Activated CD4-positive, alpha-beta T cell treated with anti-CD3 and anti-CD28 coated beads, Interleukin-2, amount 10 ng/mL, durations not matched to agents 7 days and 5 days (primary cell): ENCODE measurements around the gene C11orf91. TPM values are rescaled to one million over a fixed set of nuclear protein-coding genes. Genes with fewer than 3 reads are reported as not detected.

Source experiments
- CTCF ChIA-PET: fragments of 350-600 bp; sonication (Branson Sonifier 250); formaldehyde crosslinking; loops from one replicate; lab custom pipeline; 2021; ENCODE audit warnings: antibody characterized with exemption; lab: Charles Lee
- POLR2A ChIA-PET: fragments of 350-600 bp; sonication (Branson Sonifier 250); formaldehyde crosslinking; loops from one replicate; lab custom pipeline; 2021; ENCODE audit warnings: antibody characterized with exemption; lab: Charles Lee
- DNase-seq: peaks from one replicate; pipeline ENCODE4 v3.0.0-alpha.2; 2020
- H3K27ac Mint-ChIP-seq: one replicate; pipeline ENCODE4 v1.8.0; 2021; ENCODE audit warnings: mild to moderate bottlenecking, moderate library complexity, mixed read lengths
- H3K27me3 Mint-ChIP-seq: one replicate; pipeline ENCODE4 v1.8.0; 2021; ENCODE audit warnings: mixed read lengths
- H3K36me3 Mint-ChIP-seq: one replicate; pipeline ENCODE4 v1.8.0; 2021; ENCODE audit warnings: low read depth, mixed read lengths
- H3K4me1 Mint-ChIP-seq: one replicate; pipeline ENCODE4 v1.8.0; 2021; ENCODE audit warnings: mixed read lengths
- H3K4me3 Mint-ChIP-seq: one replicate; pipeline ENCODE4 v1.8.0; 2021; ENCODE audit warnings: mild to moderate bottlenecking, moderate library complexity, mixed read lengths
- H3K9me3 Mint-ChIP-seq: one replicate; pipeline ENCODE4 v1.8.0; 2021; ENCODE audit warnings: mixed read lengths
- total RNA-seq, 2 experiments: library from RNA; stranded (reverse); gene quantifications; one replicate each; pipeline ENCODE4 v1.2.3, GENCODE V29; 2021

C11orf91 gene
- total RNA-seq, 2 experiments from 2014 or later: 0.25 to 0.27 TPM

- Mint-ChIP-seq H3K4me3 (peak overlapping the region; percentile 89), H3K27ac (peak overlapping the region; percentile 74), H3K9me3 (no peaks in the 10 kb centered on the region), H3K4me1 (peaks cover 29% of the 10 kb centered on the region), H3K27me3 (peaks cover 21% of the 10 kb centered on the region), H3K36me3 (peaks cover 3% of the 10 kb centered on the region)
- ChIA-PET POLR2A (no interaction called here), CTCF (interaction anchor here (1.0 to 1.6 kb wide), 2 partner anchors 34 to 35 kb away, joined by 3 to 4 read pairs; no protein-coding TSS in a partner anchor)
- DNase-seq: no peak
Measured at GRCh38 chr11:33701302-33702230, 940 bp upstream of the C11orf91 start.

- H3K36me3 Mint-ChIP-seq: no peaks in the 10 kb centered on the region
- no peaks in the 10 kb centered on the region for H3K9me3 Mint-ChIP-seq
- H3K4me3 Mint-ChIP-seq: peak overlapping the region; percentile 69
- peaks cover 29% of the 10 kb centered on the region for H3K27me3 Mint-ChIP-seq
- H3K4me1 Mint-ChIP-seq: peaks cover 25% of the 10 kb centered on the region
- peak overlapping the region; percentile 63 for H3K27ac Mint-ChIP-seq
- ChIA-PET CTCF (interaction anchor here (1.0 to 1.2 kb wide), 3 partner anchors 9 to 16 kb away, joined by 3 read pairs; no protein-coding TSS in a partner anchor), POLR2A (interaction anchor here (0.6 kb wide), 1 partner anchor 74 kb away, joined by 3 read pairs; the partner anchor contains the start of gene FBXO3)
- DNase-seq: no peak
Measured at GRCh38 chr11:33700063-33700501, 544 bp downstream of the C11orf91 start.

GRCh38 chr11:33699515-33700062, 1.0 kb downstream of the C11orf91 start:
- H3K4me3 Mint-ChIP-seq: peak overlapping the region; percentile 69
- peaks cover 29% of the 10 kb centered on the region for H3K27me3 Mint-ChIP-seq
- peaks cover 25% of the 10 kb centered on the region for H3K4me1 Mint-ChIP-seq
- no peaks in the 10 kb centered on the region for H3K36me3 Mint-ChIP-seq
- peak overlapping the region; percentile 63 for H3K27ac Mint-ChIP-seq
- no peak for DNase-seq
- POLR2A ChIA-PET: no interaction called here
- no peaks in the 10 kb centered on the region for H3K9me3 Mint-ChIP-seq
- CTCF ChIA-PET: interaction anchor here (1.0 to 1.2 kb wide), 3 partner anchors 9 to 16 kb away, joined by 3 read pairs; no protein-coding TSS in a partner anchor

- Mint-ChIP-seq H3K27ac (no peak overlapping the region), H3K36me3 (no peaks in the 10 kb centered on the region), H3K4me1 (peaks cover 25% of the 10 kb centered on the region)
Measured at GRCh38 chr11:33698921-33699320, 1.7 kb downstream of the C11orf91 start.

GRCh38 chr11:33697997-33698396, 2.6 kb downstream of the C11orf91 start:
- ChIA-PET CTCF (no interaction called here), POLR2A (no interaction called here)
- Mint-ChIP-seq H3K36me3 (no peaks in the 10 kb centered on the region), H3K9me3 (no peaks in the 10 kb centered on the region), H3K27me3 (peaks cover 29% of the 10 kb centered on the region), H3K4me1 (peaks cover 25% of the 10 kb centered on the region), H3K27ac (no peak overlapping the region), H3K4me3 (no peak overlapping the region)
- DNase-seq: no peak

More at GRCh38 chr11:33698921-33699320, 1.7 kb downstream of the C11orf91 start:
- peaks cover 29% of the 10 kb centered on the region for H3K27me3 Mint-ChIP-seq
- H3K9me3 Mint-ChIP-seq: no peaks in the 10 kb centered on the region
- POLR2A ChIA-PET: no interaction called here
- no peak overlapping the region for H3K4me3 Mint-ChIP-seq
- no peak for DNase-seq
- CTCF ChIA-PET: interaction anchor here (1.2 kb wide), 1 partner anchor 17 kb away, joined by 3 read pairs; no protein-coding TSS in a partner anchor

GRCh38 chr11:33696931-33697638, 3.5 kb downstream of the C11orf91 start:
- DNase-seq: no peak
- no peaks in the 10 kb centered on the region for H3K36me3 Mint-ChIP-seq
- POLR2A ChIA-PET: no interaction called here
- CTCF ChIA-PET: interaction anchor here (0.6 kb wide), 1 partner anchor 44 kb away, joined by 3 read pairs; no protein-coding TSS in a partner anchor
- peaks cover 24% of the 10 kb centered on the region for H3K4me1 Mint-ChIP-seq
- no peak overlapping the region for H3K27ac Mint-ChIP-seq
- H3K4me3 Mint-ChIP-seq: no peak overlapping the region
- H3K9me3 Mint-ChIP-seq: no peaks in the 10 kb centered on the region
- H3K27me3 Mint-ChIP-seq: peaks cover 29% of the 10 kb centered on the region

- Mint-ChIP-seq H3K4me1 (peaks cover 21% of the 10 kb centered on the region), H3K27me3 (peaks cover 27% of the 10 kb centered on the region), H3K4me3 (no peak overlapping the region), H3K36me3 (no peaks in the 10 kb centered on the region), H3K27ac (no peak overlapping the region), H3K9me3 (no peaks in the 10 kb centered on the region)
- DNase-seq: no peak
- POLR2A ChIA-PET: no interaction called here
- CTCF ChIA-PET: no interaction called here
Measured at GRCh38 chr11:33696411-33696810, 4.2 kb downstream of the C11orf91 start.

- H3K9me3 Mint-ChIP-seq: no peaks in the 10 kb centered on the region
Measured at GRCh38 chr11:33695051-33695566, 5.5 kb downstream of the C11orf91 start.

GRCh38 chr11:33694346-33695050, 6.1 kb downstream of the C11orf91 start:
- CTCF ChIA-PET: interaction anchor here (0.6 to 1.8 kb wide), 2 partner anchors 30 to 368 kb away, joined by 4 to 5 read pairs; no protein-coding TSS in a partner anchor
- no peak overlapping the region for H3K27ac Mint-ChIP-seq
- peaks cover 24% of the 10 kb centered on the region for H3K27me3 Mint-ChIP-seq
- H3K9me3 Mint-ChIP-seq: no peaks in the 10 kb centered on the region
- peaks cover 10% of the 10 kb centered on the region for H3K4me1 Mint-ChIP-seq
- DNase-seq: no peak
- POLR2A ChIA-PET: no interaction called here
- H3K4me3 Mint-ChIP-seq: no peak overlapping the region
- no peaks in the 10 kb centered on the region for H3K36me3 Mint-ChIP-seq

More at GRCh38 chr11:33695051-33695566, 5.5 kb downstream of the C11orf91 start:
- DNase-seq: no peak
- Mint-ChIP-seq H3K4me3 (no peak overlapping the region), H3K4me1 (peaks cover 15% of the 10 kb centered on the region), H3K36me3 (no peaks in the 10 kb centered on the region), H3K27ac (no peak overlapping the region), H3K27me3 (peaks cover 27% of the 10 kb centered on the region)
- CTCF ChIA-PET: interaction anchor here (1.0 kb wide), 1 partner anchor 10 kb away, joined by 3 read pairs; no protein-coding TSS in a partner anchor
- POLR2A ChIA-PET: no interaction called here

GRCh38 chr11:33692541-33692940, 8.1 kb downstream of the C11orf91 start:
- Mint-ChIP-seq H3K27me3 (peaks cover 16% of the 10 kb centered on the region), H3K27ac (no peak overlapping the region), H3K4me1 (peaks cover 8% of the 10 kb centered on the region), H3K9me3 (peaks cover under 1% of the 10 kb centered on the region), H3K4me3 (no peak overlapping the region), H3K36me3 (no peaks in the 10 kb centered on the region)
- POLR2A ChIA-PET: interaction anchor here (0.5 kb wide), 1 partner anchor 13 kb away, joined by 3 read pairs; no protein-coding TSS in a partner anchor
- DNase-seq: no peak
- CTCF ChIA-PET: interaction anchor here (0.8 to 1.8 kb wide), 3 partner anchors 23 to 82 kb away, joined by 3 to 5 read pairs (median 3); partner anchors contain the start of gene FBXO3

- Mint-ChIP-seq H3K4me3 (no peak overlapping the region), H3K27ac (no peak overlapping the region), H3K36me3 (no peaks in the 10 kb centered on the region), H3K9me3 (peaks cover 4% of the 10 kb centered on the region), H3K27me3 (peaks cover 11% of the 10 kb centered on the region), H3K4me1 (peaks cover 5% of the 10 kb centered on the region)
- DNase-seq: no peak
- CTCF ChIA-PET: interaction anchor here (0.8 to 1.1 kb wide), 2 partner anchors 24 to 83 kb away, joined by 3 read pairs; partner anchors contain the start of gene FBXO3
- POLR2A ChIA-PET: interaction anchor here (0.5 kb wide), 1 partner anchor 13 kb away, joined by 3 read pairs; no protein-coding TSS in a partner anchor
Measured at GRCh38 chr11:33692013-33692504, 8.6 kb downstream of the C11orf91 start.
